PFSK-1 (cell line): Measurements from ENCODE around the gene TMOD4.

Experiments used
- FOXP2 ChIP-seq: optimal IDR thresholded peaks from 2 replicates; pipeline ENCODE3; 2011; ENCODE audit warnings: borderline replicate concordance, control low read depth, inconsistent platforms; ENCODE audit not compliant: insufficient read depth; ENCODE audit errors: extremely low read length, extremely low read depth
- POLR2AphosphoS5 ChIP-seq: IDR thresholded peaks from 2 replicates; pipeline ENCODE4 v1.6.1; 2012; ENCODE audit warnings: low read depth, mild to moderate bottlenecking, control low read depth, low read length, moderate library complexity
- SIN3A ChIP-seq: IDR thresholded peaks from 2 replicates; pipeline ENCODE4 v1.6.1; 2012; ENCODE audit warnings: mild to moderate bottlenecking, low read length, moderate library complexity, borderline replicate concordance; ENCODE audit not compliant: insufficient read depth
- TAF1 ChIP-seq: IDR thresholded peaks from 2 replicates; pipeline ENCODE4 v1.6.1; 2012; ENCODE audit warnings: low read length, control low read depth, borderline replicate concordance; ENCODE audit not compliant: insufficient read depth
- TF ChIP-seq, protein P1 (sequence below), 2 experiments: IDR thresholded peaks; 2 replicates each; pipeline versions ENCODE4 v1.6.1 to v1.8.0; 2011 to 2012; ENCODE audit warnings: low read depth in 2 of 2, low read length in 2 of 2, control low read depth in 1 of 2, inconsistent platforms in 1 of 2, mild to moderate bottlenecking in 1 of 2, moderate library complexity in 1 of 2; ENCODE audit not compliant: insufficient read depth in 1 of 2

TMOD4 gene

GRCh38 chr1:151164732-151165280 lies 11.0 kb downstream of the TMOD4 start:
- TF ChIP-seq, protein P1, sequence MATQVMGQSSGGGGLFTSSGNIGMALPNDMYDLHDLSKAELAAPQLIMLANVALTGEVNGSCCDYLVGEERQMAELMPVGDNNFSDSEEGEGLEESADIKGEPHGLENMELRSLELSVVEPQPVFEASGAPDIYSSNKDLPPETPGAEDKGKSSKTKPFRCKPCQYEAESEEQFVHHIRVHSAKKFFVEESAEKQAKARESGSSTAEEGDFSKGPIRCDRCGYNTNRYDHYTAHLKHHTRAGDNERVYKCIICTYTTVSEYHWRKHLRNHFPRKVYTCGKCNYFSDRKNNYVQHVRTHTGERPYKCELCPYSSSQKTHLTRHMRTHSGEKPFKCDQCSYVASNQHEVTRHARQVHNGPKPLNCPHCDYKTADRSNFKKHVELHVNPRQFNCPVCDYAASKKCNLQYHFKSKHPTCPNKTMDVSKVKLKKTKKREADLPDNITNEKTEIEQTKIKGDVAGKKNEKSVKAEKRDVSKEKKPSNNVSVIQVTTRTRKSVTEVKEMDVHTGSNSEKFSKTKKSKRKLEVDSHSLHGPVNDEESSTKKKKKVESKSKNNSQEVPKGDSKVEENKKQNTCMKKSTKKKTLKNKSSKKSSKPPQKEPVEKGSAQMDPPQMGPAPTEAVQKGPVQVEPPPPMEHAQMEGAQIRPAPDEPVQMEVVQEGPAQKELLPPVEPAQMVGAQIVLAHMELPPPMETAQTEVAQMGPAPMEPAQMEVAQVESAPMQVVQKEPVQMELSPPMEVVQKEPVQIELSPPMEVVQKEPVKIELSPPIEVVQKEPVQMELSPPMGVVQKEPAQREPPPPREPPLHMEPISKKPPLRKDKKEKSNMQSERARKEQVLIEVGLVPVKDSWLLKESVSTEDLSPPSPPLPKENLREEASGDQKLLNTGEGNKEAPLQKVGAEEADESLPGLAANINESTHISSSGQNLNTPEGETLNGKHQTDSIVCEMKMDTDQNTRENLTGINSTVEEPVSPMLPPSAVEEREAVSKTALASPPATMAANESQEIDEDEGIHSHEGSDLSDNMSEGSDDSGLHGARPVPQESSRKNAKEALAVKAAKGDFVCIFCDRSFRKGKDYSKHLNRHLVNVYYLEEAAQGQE (IDR thresholded peaks at IDR 0.05; ENCODE audit: insufficient read depth in 1 of 2, low read depth in 2 of 2, low read length in 2 of 2): no peak
- TF ChIP-seq FOXP2 (no peak), POLR2AphosphoS5 (no peak), TAF1 (no peak), SIN3A (no peak)

- TF ChIP-seq SIN3A: no peak
- no peak for TF ChIP-seq POLR2AphosphoS5
- TF ChIP-seq, protein P1 (IDR thresholded peaks at IDR 0.05; ENCODE audit: insufficient read depth in 1 of 2, low read depth in 2 of 2, low read length in 2 of 2): no peak
- TF ChIP-seq FOXP2: no peak
- no peak for TF ChIP-seq TAF1
These were observed 16.4 kb downstream of the TMOD4 start for GRCh38 chr1:151159373-151159772.

GRCh38 chr1:151158751-151159251 lies 17.0 kb downstream of the TMOD4 start:
- TF ChIP-seq SIN3A: no peak
- TF ChIP-seq, protein P1 (IDR thresholded peaks at IDR 0.05; ENCODE audit: insufficient read depth in 1 of 2, low read depth in 2 of 2, low read length in 2 of 2): no peak
- no peak for TF ChIP-seq TAF1
- TF ChIP-seq FOXP2: no peak
- TF ChIP-seq POLR2AphosphoS5: no peak

GRCh38 chr1:151158326-151158725 lies 17.5 kb downstream of the TMOD4 start:
- TF ChIP-seq, protein P1 (IDR thresholded peaks at IDR 0.05; ENCODE audit: insufficient read depth in 1 of 2, low read depth in 2 of 2, low read length in 2 of 2): no peak
- no peak for TF ChIP-seq TAF1
- no peak for TF ChIP-seq SIN3A
- no peak for TF ChIP-seq POLR2AphosphoS5
- no peak for TF ChIP-seq FOXP2

DNA sequence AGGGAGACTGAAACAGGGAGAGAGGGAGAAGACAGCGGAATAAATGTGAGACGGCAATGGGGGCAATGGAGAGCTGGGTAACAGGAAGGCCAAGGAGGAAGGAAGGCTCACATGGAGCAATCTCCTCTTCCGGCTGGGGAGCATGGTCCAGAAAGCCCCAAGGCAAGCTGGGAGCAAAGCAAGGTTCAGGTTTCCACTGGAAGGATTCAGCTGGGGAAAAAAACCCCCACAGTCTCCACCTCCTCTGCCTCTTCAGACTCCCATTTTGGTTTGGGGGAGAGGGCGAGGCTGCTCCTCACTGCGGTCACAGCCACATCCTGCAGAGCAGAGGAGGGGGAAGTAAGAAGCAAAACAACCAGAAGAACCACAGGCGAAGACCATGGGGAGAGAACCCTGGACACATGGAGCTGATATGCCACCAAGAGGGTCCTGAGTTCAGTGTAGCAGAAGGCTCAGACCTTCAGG lies 18.7 kb downstream of the TMOD4 start:
- TF ChIP-seq POLR2AphosphoS5 (no peak), SIN3A (no peak), TAF1 (no peak), FOXP2 (no peak)
- TF ChIP-seq, protein P1 (IDR thresholded peaks at IDR 0.05; ENCODE audit: insufficient read depth in 1 of 2, low read depth in 2 of 2, low read length in 2 of 2): no peak
